Measurements from ENCODE around the gene ARHGAP26. TPM values are rescaled to one million over a fixed set of nuclear protein-coding genes. Genes with fewer than 3 reads are reported as not detected.

ARHGAP26 gene
- total RNA-seq, 1 experiment from 2014 or later, result 34.5 TPM

- H3K4me3 ChIP-seq (replicated peaks in 1 of 2; ENCODE audit: low read depth in 1 of 2, low read length in 2 of 2), result no peak overlapping the region
- no peak for ATAC-seq
These were observed 175.1 kb downstream of the ARHGAP26 start for GRCh38 chr5:142945321-142945720.

More at GRCh38 chr5:142945321-142945720, 175.1 kb downstream of the ARHGAP26 start:
- no peak overlapping the region for H3K4me2 ChIP-seq (ENCODE audit: low read length)
- ChIA-PET CTCF (no interaction called here), RAD21 (ENCODE audit: low non-redundant PET in 1 of 2, low total read pairs in 2 of 2, uncharacterized antibody in 2 of 2, unreplicated experiment in 2 of 2) (no interaction called here), POLR2A (no interaction called here)
- DNase-seq (ENCODE audit: low read depth, low spot score), result no peak
- no TSS peak for BruUV-seq (replicated peaks)
- H2AFZ ChIP-seq (ENCODE audit: low read depth, low read length, poor library complexity, severe bottlenecking), result no peak overlapping the region
- no peak for TF ChIP-seq SIN3A (IDR thresholded peaks at IDR 0.05; ENCODE audit: low read depth)
- TF ChIP-seq ZBTB33 (IDR thresholded peaks at IDR 0.05; ENCODE audit: extremely low read depth, insufficient replicate concordance, low read length), result no peak
- no peak for TF ChIP-seq RAD21 (IDR thresholded peaks at IDR 0.05; ENCODE audit: low read depth)
- no peak for TF ChIP-seq EZH2 (IDR thresholded peaks at IDR 0.05)
- TF ChIP-seq, protein P1, sequence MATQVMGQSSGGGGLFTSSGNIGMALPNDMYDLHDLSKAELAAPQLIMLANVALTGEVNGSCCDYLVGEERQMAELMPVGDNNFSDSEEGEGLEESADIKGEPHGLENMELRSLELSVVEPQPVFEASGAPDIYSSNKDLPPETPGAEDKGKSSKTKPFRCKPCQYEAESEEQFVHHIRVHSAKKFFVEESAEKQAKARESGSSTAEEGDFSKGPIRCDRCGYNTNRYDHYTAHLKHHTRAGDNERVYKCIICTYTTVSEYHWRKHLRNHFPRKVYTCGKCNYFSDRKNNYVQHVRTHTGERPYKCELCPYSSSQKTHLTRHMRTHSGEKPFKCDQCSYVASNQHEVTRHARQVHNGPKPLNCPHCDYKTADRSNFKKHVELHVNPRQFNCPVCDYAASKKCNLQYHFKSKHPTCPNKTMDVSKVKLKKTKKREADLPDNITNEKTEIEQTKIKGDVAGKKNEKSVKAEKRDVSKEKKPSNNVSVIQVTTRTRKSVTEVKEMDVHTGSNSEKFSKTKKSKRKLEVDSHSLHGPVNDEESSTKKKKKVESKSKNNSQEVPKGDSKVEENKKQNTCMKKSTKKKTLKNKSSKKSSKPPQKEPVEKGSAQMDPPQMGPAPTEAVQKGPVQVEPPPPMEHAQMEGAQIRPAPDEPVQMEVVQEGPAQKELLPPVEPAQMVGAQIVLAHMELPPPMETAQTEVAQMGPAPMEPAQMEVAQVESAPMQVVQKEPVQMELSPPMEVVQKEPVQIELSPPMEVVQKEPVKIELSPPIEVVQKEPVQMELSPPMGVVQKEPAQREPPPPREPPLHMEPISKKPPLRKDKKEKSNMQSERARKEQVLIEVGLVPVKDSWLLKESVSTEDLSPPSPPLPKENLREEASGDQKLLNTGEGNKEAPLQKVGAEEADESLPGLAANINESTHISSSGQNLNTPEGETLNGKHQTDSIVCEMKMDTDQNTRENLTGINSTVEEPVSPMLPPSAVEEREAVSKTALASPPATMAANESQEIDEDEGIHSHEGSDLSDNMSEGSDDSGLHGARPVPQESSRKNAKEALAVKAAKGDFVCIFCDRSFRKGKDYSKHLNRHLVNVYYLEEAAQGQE (IDR thresholded peaks at IDR 0.05; ENCODE audit: low read depth), result no peak
- TF ChIP-seq EZH2phosphoT487 (IDR thresholded peaks at IDR 0.05; ENCODE audit: borderline replicate concordance), result no peak
- TF ChIP-seq CBX3 (IDR thresholded peaks at IDR 0.05; ENCODE audit: low read depth), result no peak
- no peak for TF ChIP-seq SP1 (IDR thresholded peaks at IDR 0.05; ENCODE audit: low read depth)
- no peak overlapping the region for H3K27ac ChIP-seq (ENCODE audit: low read depth, low read length)
- H3K36me3 ChIP-seq (ENCODE audit: control insufficient read depth in 1 of 2, insufficient read depth in 2 of 2, low read length in 2 of 2), result no peaks in the 10 kb centered on the region
- no peaks in the 10 kb centered on the region for H3K79me2 ChIP-seq (ENCODE audit: insufficient read depth, low read length)
- intact Hi-C loops (cut with micrococcal nuclease), result no loop called here
- no peaks in the 10 kb centered on the region for H3K27me3 ChIP-seq (ENCODE audit: insufficient read depth, low read length)
- H3K9me2 ChIP-seq (ENCODE audit: insufficient read depth), result no peaks in the 10 kb centered on the region
- H3K9me3 ChIP-seq (ENCODE audit: control insufficient read depth in 1 of 2, insufficient read depth in 1 of 2, low read depth in 1 of 2, low read length in 2 of 2), result no peaks in the 10 kb centered on the region
- no peak overlapping the region for H3K9ac ChIP-seq (ENCODE audit: low read length)
- H4K20me1 ChIP-seq (ENCODE audit: insufficient read depth), result no peaks in the 10 kb centered on the region
- H3K4me1 ChIP-seq (ENCODE audit: control insufficient read depth in 1 of 2, insufficient read depth in 2 of 2, low read length in 2 of 2), result no peaks in the 10 kb centered on the region
